ENCODE results near the gene CALM1.

Gene CALM1

DNA sequence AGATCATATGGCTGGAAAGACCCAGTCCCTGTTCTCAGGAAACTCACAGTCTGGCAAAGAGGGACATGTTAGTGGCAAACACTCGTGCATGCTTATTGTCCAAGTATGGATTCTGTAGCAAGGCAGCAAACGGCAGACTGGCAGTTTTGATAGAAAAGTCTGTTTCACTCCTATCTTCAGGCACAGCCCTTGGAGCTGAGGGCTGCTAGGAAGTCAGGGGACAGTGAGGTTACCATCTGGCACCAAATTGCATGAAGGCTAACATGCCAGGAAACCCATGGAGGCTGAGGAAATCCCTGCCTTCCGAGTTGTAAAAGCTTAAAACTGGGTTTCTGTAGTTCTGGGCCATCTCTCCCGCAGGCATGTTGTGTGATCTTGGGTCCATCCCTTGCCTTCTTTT lies 32.9 kb downstream of the CALM1 start:
- H3K9me3 ChIP-seq (ENCODE audit: control insufficient read depth in 5 of 5, low read length in 5 of 5) = peaks cover 0 to 6% (median 0%) of the 10 kb centered on the region in 5 donors
- H3K27ac ChIP-seq (ENCODE audit: low read depth, low read length) = no peak overlapping the region
- H3K4me3 ChIP-seq (ENCODE audit: low read depth in 1 of 5, low read length in 5 of 5) = no peak overlapping the region
- H3K4me1 ChIP-seq (ENCODE audit: control insufficient read depth in 5 of 5, insufficient read depth in 5 of 5, low read length in 5 of 5) = peaks cover 0 to 46% (median 6%) of the 10 kb centered on the region in 5 donors
- H3K9ac ChIP-seq (ENCODE audit: low read length in 5 of 5) = no peak overlapping the region
- no peaks in the 10 kb centered on the region for H3K36me3 ChIP-seq (ENCODE audit: control insufficient read depth in 5 of 5, insufficient read depth in 5 of 5, low read length in 5 of 5)
- H3K27me3 ChIP-seq (ENCODE audit: control insufficient read depth in 5 of 5, insufficient read depth in 4 of 5, low read length in 5 of 5) = peaks cover 0 to 3% (median 2%) of the 10 kb centered on the region in 5 donors

DNA sequence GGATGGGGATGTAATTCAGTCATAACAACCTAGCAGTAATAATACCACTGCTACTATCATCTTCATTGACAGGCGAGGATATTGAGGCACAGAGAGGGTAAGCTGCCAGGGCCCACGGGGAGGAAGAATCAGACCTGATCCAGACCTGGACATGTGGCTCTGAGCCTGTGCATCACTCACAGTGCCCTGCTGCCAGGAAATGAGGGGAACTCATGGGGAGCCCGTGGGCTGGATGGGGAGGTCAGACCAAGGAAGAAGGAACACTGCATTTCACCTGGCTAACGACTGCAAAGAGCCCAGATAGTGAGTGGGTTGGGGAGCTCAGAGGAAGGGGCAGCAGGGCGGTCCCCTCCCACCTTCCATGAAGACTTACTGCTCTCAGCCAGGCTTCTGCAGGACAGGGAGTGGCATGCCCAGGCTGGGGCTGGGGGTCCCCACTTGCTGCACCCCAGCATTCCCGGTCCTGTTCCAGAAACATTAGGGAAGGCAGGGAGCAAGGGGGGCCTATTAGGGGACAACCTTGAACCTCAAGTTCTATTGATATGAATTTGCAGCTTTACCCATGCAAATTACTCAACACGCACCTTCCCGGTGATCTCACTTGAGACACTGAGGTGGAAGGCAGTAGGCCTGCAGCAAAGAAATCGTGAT lies 37.7 kb downstream of the CALM1 start:
- Histone ChIP-seq H3K9me3 (ENCODE audit: control insufficient read depth in 5 of 5, low read length in 5 of 5) (no peaks in the 10 kb centered on the region), H3K4me1 (ENCODE audit: control insufficient read depth in 5 of 5, insufficient read depth in 5 of 5, low read length in 5 of 5) (peaks cover 0 to 15% (median 4%) of the 10 kb centered on the region in 5 donors)

DNA sequence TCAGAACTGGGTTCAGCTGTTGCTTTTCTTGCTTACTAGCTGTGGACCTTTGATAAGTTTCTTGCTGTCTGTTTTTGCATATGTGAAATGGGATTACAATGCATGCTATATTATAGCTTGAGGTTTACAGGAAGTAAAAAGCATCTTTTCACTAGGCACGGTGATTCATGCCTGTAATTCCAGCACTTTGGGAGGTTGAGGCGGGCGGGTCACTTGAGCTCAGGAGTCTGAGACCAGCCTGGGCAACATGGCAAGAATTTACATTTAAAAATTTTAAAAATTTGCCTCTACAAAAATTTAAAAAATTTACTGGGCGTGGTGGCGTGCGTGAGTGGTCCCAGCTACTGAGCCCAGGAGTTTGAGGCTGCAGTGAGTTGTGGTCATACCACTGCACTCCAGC lies 42.0 kb downstream of the CALM1 start:
- H3K9ac ChIP-seq (ENCODE audit: low read length in 5 of 5) = no peak overlapping the region
- no peak overlapping the region for H3K27ac ChIP-seq (ENCODE audit: low read depth, low read length)
- H3K36me3 ChIP-seq (ENCODE audit: control insufficient read depth in 5 of 5, insufficient read depth in 5 of 5, low read length in 5 of 5) = no peaks in the 10 kb centered on the region
- peaks cover 0 to 22% (median 3%) of the 10 kb centered on the region in 5 donors for H3K4me1 ChIP-seq (ENCODE audit: control insufficient read depth in 5 of 5, insufficient read depth in 5 of 5, low read length in 5 of 5)
- no peaks in the 10 kb centered on the region for H3K9me3 ChIP-seq (ENCODE audit: control insufficient read depth in 5 of 5, low read length in 5 of 5)
- H3K4me3 ChIP-seq (ENCODE audit: low read depth in 1 of 5, low read length in 5 of 5) = no peak overlapping the region
- H3K27me3 ChIP-seq (ENCODE audit: control insufficient read depth in 5 of 5, insufficient read depth in 4 of 5, low read length in 5 of 5) = peaks cover 0 to 2% (median 0%) of the 10 kb centered on the region in 5 donors

More for the DNA sequence above, 37.7 kb downstream of the CALM1 start:
- Histone ChIP-seq H3K4me3 (ENCODE audit: low read depth in 1 of 5, low read length in 5 of 5) (no peak overlapping the region), H3K9ac (ENCODE audit: low read length in 5 of 5) (no peak overlapping the region), H3K27me3 (ENCODE audit: control insufficient read depth in 5 of 5, insufficient read depth in 4 of 5, low read length in 5 of 5) (peaks cover 0 to 2% (median 0%) of the 10 kb centered on the region in 5 donors), H3K36me3 (ENCODE audit: control insufficient read depth in 5 of 5, insufficient read depth in 5 of 5, low read length in 5 of 5) (no peaks in the 10 kb centered on the region), H3K27ac (ENCODE audit: low read depth, low read length) (no peak overlapping the region)

DNA sequence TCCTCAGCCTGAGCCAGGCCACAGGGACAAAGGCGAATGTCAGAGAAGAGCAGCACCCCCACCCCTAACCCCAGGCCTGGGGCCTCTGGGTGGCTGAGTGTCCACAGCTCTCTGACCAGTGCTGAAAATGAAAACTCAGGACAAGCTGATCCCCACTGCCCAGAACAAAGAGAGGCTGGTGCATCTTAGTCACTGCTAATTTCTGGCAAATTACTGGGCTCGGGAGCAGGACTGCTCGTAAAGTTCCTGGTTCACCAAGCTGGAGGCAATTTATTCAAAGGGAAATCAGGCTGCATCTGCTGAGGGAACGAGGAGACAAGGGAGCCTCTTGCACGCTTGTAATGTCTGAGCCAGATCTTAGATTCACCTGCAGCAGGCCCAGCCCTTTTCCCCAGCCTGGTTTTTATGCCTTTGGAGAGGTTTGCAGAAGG lies 43.2 kb downstream of the CALM1 start:
- Histone ChIP-seq H3K27ac (ENCODE audit: low read depth, low read length) (no peak overlapping the region), H3K4me1 (ENCODE audit: control insufficient read depth in 5 of 5, insufficient read depth in 5 of 5, low read length in 5 of 5) (peaks cover 0 to 30% (median 5%) of the 10 kb centered on the region in 5 donors), H3K36me3 (ENCODE audit: control insufficient read depth in 5 of 5, insufficient read depth in 5 of 5, low read length in 5 of 5) (no peaks in the 10 kb centered on the region), H3K9ac (ENCODE audit: low read length in 5 of 5) (no peak overlapping the region), H3K9me3 (ENCODE audit: control insufficient read depth in 5 of 5, low read length in 5 of 5) (no peaks in the 10 kb centered on the region), H3K4me3 (ENCODE audit: low read depth in 1 of 5, low read length in 5 of 5) (no peak overlapping the region), H3K27me3 (ENCODE audit: control insufficient read depth in 5 of 5, insufficient read depth in 4 of 5, low read length in 5 of 5) (peaks cover 0 to 2% (median 0%) of the 10 kb centered on the region in 5 donors)

DNA sequence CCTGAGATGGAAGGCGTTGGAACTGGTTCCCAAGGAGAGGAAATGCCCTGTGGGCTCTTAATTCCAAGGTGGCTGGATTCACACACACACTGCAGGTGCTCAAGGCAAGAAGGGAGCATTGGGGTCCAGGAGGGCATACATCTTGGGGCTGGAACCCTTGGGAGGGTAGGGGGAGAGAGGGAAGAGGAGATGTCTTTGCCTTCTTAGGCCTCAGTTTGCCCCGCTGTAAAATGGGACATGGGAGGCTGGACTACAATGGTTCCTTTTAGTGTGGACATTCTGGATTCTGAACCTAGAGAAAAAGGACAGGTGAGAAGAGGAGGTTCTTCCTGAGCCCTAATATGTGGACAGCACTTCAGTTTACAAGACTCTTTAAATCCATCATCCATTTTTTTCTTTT lies 43.8 kb downstream of the CALM1 start:
- no peaks in the 10 kb centered on the region for H3K36me3 ChIP-seq (ENCODE audit: control insufficient read depth in 5 of 5, insufficient read depth in 5 of 5, low read length in 5 of 5)
- no peak overlapping the region for H3K4me3 ChIP-seq (ENCODE audit: low read depth in 1 of 5, low read length in 5 of 5)
- peaks cover 0 to 30% (median 5%) of the 10 kb centered on the region in 5 donors for H3K4me1 ChIP-seq (ENCODE audit: control insufficient read depth in 5 of 5, insufficient read depth in 5 of 5, low read length in 5 of 5)
- H3K27me3 ChIP-seq (ENCODE audit: control insufficient read depth in 5 of 5, insufficient read depth in 4 of 5, low read length in 5 of 5) = peaks cover 0 to 2% (median 0%) of the 10 kb centered on the region in 5 donors
- no peaks in the 10 kb centered on the region for H3K9me3 ChIP-seq (ENCODE audit: control insufficient read depth in 5 of 5, low read length in 5 of 5)
- no peak overlapping the region for H3K27ac ChIP-seq (ENCODE audit: low read depth, low read length)
- H3K9ac ChIP-seq (ENCODE audit: low read length in 5 of 5) = no peak overlapping the region

DNA sequence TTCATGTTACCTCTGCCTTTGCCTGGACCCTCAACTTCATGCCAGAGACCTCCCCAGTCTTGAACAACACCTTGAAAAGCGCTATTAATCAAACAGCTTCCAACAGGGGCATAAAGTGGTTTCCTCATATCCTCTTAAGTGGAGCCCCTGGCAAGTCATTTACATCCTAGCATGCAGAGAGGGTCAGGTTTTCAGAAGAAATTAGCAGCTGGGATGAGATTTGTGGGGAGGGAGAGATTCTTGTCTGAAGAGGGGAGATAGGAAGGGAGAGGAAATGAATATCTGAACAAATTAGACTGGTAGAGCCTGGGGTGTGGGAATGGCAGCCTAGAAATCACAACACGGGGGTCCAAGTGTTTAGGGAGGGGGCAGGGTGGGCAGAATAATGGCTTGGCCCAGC lies 45.6 kb downstream of the CALM1 start:
- peaks cover 0 to 2% (median 0%) of the 10 kb centered on the region in 5 donors for H3K27me3 ChIP-seq (ENCODE audit: control insufficient read depth in 5 of 5, insufficient read depth in 4 of 5, low read length in 5 of 5)
- H3K27ac ChIP-seq (ENCODE audit: low read depth, low read length) = no peak overlapping the region

DNA sequence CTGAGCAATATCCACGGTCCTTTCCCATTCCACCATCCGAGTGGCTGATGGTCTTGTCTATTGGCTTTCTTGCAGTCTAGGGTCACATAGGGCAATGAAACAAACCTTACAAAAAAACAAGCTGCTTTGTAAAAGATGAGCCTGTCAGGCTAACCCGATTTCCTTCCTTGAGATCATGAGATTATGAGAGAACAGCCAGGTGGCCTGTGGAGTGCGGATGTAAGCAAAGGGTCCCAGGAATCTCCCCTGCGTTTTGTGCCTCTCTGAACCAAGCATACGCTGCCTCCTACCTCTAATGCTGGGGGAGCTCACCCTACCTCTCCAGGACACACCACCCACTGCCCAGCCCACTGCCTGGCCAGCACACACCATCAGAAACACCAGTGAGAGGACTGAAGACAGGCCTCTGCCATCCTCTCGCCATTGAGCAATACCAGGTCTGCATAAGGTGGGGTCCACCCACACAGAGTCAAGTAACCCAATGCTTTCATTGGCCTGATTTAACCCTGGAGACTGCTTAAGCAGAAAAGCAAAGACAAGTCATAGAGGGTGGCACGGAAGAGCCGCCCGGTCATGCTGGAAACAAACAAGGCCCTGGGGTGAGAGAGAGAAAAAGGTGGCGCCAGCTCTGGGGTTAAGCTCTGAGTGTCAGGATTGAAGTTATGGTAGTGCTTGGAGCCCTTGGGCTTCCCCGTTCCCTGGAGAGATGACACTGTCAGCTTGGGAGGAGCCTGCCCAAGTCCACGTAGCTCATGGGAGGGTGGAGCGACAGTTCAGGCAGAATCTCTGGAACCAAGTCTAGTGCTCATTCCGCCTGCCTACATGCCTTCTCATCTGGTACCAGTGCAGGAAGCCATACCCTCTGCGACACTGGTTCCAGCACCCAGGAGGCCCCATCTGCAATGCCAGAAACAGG lies 46.6 kb downstream of the CALM1 start:
- Histone ChIP-seq H3K9ac (ENCODE audit: low read length in 5 of 5) (no peak overlapping the region), H3K4me1 (ENCODE audit: control insufficient read depth in 5 of 5, insufficient read depth in 5 of 5, low read length in 5 of 5) (peaks cover 0 to 27% (median 5%) of the 10 kb centered on the region in 5 donors), H3K27me3 (ENCODE audit: control insufficient read depth in 5 of 5, insufficient read depth in 4 of 5, low read length in 5 of 5) (peaks cover 0 to 2% (median 0%) of the 10 kb centered on the region in 5 donors), H3K4me3 (ENCODE audit: low read depth in 1 of 5, low read length in 5 of 5) (no peak overlapping the region), H3K9me3 (ENCODE audit: control insufficient read depth in 5 of 5, low read length in 5 of 5) (peaks cover 4 to 10% (median 9%) of the 10 kb centered on the region in 5 donors), H3K36me3 (ENCODE audit: control insufficient read depth in 5 of 5, insufficient read depth in 5 of 5, low read length in 5 of 5) (no peaks in the 10 kb centered on the region), H3K27ac (ENCODE audit: low read depth, low read length) (no peak overlapping the region)

More for the DNA sequence above, 45.6 kb downstream of the CALM1 start:
- H3K4me3 ChIP-seq (ENCODE audit: low read depth in 1 of 5, low read length in 5 of 5) = no peak overlapping the region
- no peaks in the 10 kb centered on the region for H3K36me3 ChIP-seq (ENCODE audit: control insufficient read depth in 5 of 5, insufficient read depth in 5 of 5, low read length in 5 of 5)
- no peak overlapping the region for H3K9ac ChIP-seq (ENCODE audit: low read length in 5 of 5)
- peaks cover 0 to 2% (median 0%) of the 10 kb centered on the region in 5 donors for H3K9me3 ChIP-seq (ENCODE audit: control insufficient read depth in 5 of 5, low read length in 5 of 5)
- H3K4me1 ChIP-seq (ENCODE audit: control insufficient read depth in 5 of 5, insufficient read depth in 5 of 5, low read length in 5 of 5) = peaks cover 0 to 27% (median 5%) of the 10 kb centered on the region in 5 donors

DNA sequence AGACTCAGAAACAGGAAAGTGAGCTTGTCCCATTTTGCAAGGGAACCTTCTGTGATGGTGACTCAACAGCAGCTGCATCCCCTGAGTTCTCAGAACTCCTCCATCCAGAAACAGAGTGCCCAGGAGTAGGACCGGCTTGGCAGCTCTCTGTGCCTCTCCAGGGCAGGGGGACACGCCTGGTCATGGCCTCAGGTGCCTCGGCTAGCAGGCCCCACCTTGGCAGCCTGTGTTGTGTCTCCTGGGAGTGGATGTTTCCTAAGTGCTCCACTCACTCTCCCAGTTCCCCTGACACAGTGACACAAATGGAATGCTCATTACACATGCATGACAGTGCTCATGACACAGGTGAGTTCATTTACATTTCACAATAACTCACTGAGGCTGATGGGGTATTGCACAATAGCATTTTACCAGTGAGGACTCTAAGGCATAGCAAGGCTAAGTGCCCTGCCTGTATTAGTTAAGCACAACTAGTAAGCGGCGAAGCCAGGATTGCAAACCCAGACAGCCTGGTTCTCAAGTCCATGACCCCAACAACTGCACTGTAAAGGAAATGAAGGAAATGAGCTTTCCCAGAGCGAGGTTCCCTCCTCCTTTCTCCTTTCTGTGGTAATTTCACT lies 47.4 kb downstream of the CALM1 start:
- Histone ChIP-seq H3K4me1 (ENCODE audit: control insufficient read depth in 5 of 5, insufficient read depth in 5 of 5, low read length in 5 of 5) (peaks cover 0 to 27% (median 5%) of the 10 kb centered on the region in 5 donors), H3K27ac (ENCODE audit: low read depth, low read length) (no peak overlapping the region)

DNA sequence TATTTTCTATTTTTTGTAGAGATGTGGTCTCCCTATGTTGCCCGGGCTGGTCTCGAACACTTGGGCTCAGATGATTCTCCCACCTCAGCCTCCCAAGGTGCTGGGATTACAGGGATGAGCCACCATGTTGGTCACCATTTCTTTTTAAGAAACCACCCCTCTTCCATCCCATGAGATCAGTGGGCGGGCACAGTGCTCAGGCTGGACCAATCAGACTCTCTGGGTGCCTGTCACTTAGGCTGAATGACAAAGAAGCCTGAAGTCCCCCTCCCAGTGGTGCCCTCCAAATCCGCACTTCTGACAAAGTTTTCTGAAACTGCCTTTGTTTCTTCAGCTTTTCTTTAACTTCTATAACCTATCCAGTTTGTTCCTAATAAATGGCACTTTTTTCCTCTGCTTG lies 48.2 kb downstream of the CALM1 start:
- Histone ChIP-seq H3K27ac (ENCODE audit: low read depth, low read length) (no peak overlapping the region), H3K4me1 (ENCODE audit: control insufficient read depth in 5 of 5, insufficient read depth in 5 of 5, low read length in 5 of 5) (peaks cover 0 to 23% (median 5%) of the 10 kb centered on the region in 5 donors), H3K9ac (ENCODE audit: low read length in 5 of 5) (no peak overlapping the region), H3K4me3 (ENCODE audit: low read depth in 1 of 5, low read length in 5 of 5) (no peak overlapping the region), H3K27me3 (ENCODE audit: control insufficient read depth in 5 of 5, insufficient read depth in 4 of 5, low read length in 5 of 5) (peaks cover 0 to 2% (median 0%) of the 10 kb centered on the region in 5 donors), H3K9me3 (ENCODE audit: control insufficient read depth in 5 of 5, low read length in 5 of 5) (peaks cover 4 to 10% (median 9%) of the 10 kb centered on the region in 5 donors), H3K36me3 (ENCODE audit: control insufficient read depth in 5 of 5, insufficient read depth in 5 of 5, low read length in 5 of 5) (no peaks in the 10 kb centered on the region)

More for the DNA sequence above, 47.4 kb downstream of the CALM1 start:
- Histone ChIP-seq H3K4me3 (ENCODE audit: low read depth in 1 of 5, low read length in 5 of 5) (no peak overlapping the region), H3K9me3 (ENCODE audit: control insufficient read depth in 5 of 5, low read length in 5 of 5) (peaks cover 4 to 10% (median 9%) of the 10 kb centered on the region in 5 donors), H3K36me3 (ENCODE audit: control insufficient read depth in 5 of 5, insufficient read depth in 5 of 5, low read length in 5 of 5) (no peaks in the 10 kb centered on the region), H3K27me3 (ENCODE audit: control insufficient read depth in 5 of 5, insufficient read depth in 4 of 5, low read length in 5 of 5) (peaks cover 0 to 2% (median 0%) of the 10 kb centered on the region in 5 donors), H3K9ac (ENCODE audit: low read length in 5 of 5) (no peak overlapping the region)
